HepG2 (cell line): Measurements from ENCODE around the gene CDCA4.

Source experiments
- CEBPB ChIP-seq: IDR thresholded peaks from 2 replicates; pipeline ENCODE4 v1.6.1; 2011; ENCODE audit warnings: low read depth, low read length, improper control_type of control experiment, borderline replicate concordance
- MAFK ChIP-seq, 2 experiments: IDR thresholded peaks in 1 of 2; conservative IDR thresholded peaks in 1 of 2; 2 replicates each; pipeline ENCODE4 v1.6.1; 2011; ENCODE audit warnings: improper control_type of control experiment in 2 of 2, low read length in 2 of 2
- SRY ChIP-seq: sonication (generic); formaldehyde crosslinking; IDR thresholded peaks from 2 replicates; pipeline ENCODE4 v1.8.0; 2022; ENCODE audit warnings: mild to moderate bottlenecking, missing genetic modification reagents
- ZNF546 ChIP-seq: sonication (generic); formaldehyde crosslinking; conservative IDR thresholded peaks from 2 replicates; pipeline ENCODE4 v1.8.1; 2023; ENCODE audit warnings: mild to moderate bottlenecking, missing genetic modification reagents
- ZNF747 ChIP-seq: sonication (generic); formaldehyde crosslinking; IDR thresholded peaks from 2 replicates; pipeline ENCODE4 v1.8.1; 2023; ENCODE audit warnings: missing genetic modification reagents, mild to moderate bottlenecking, borderline replicate concordance

GRCh38 chr14:105005329-105005928, 15.5 kb downstream of the CDCA4 start:
- TF ChIP-seq MAFK (conservative IDR thresholded peaks at IDR 0.05 in 1 of 2, IDR thresholded peaks at IDR 0.05 in 1 of 2; ENCODE audit: low read length in 2 of 2) = no peak
- TF ChIP-seq ZNF546 (CRISPR knock-in tag) = no peak
- TF ChIP-seq CEBPB = no peak
- TF ChIP-seq SRY (CRISPR knock-in tag) = no peak
- TF ChIP-seq ZNF747 (CRISPR knock-in tag) = no peak
